ENCODE measurements around the gene ARF6. TPM values are rescaled to one million over a fixed set of nuclear protein-coding genes. Genes with fewer than 3 reads are reported as not detected.
A peak's percentile ranks its signal among the peaks of the same experiment; 100 is the strongest.
"Not testable (repeated sequence)": the region's sequence is repeated elsewhere in the genome, so short reads cannot be mapped to it uniquely, and the experiment has no call there.

Gene ARF6
- total RNA-seq, 1 experiment from 2014 or later, result 63.2 TPM

GRCh38 chr14:49868720-49869114, 24.2 kb upstream of the ARF6 start:
- Histone ChIP-seq H3K4me1 (ENCODE audit: control insufficient read depth, insufficient read depth, low read length) (peaks cover 20% of the 10 kb centered on the region), H3K27me3 (ENCODE audit: control insufficient read depth, insufficient read depth, low read length) (no peaks in the 10 kb centered on the region), H3K36me3 (ENCODE audit: control insufficient read depth, insufficient read depth, low read length) (no peaks in the 10 kb centered on the region), H3K27ac (ENCODE audit: low read length) (peak overlapping the region; percentile 89), H3K4me3 (ENCODE audit: low read depth in 2 of 2, low read length in 2 of 2) (peak overlapping the region; percentile 48 to 65), H3K9me3 (ENCODE audit: control insufficient read depth, insufficient read depth, low read depth, low read length) (no peaks in the 10 kb centered on the region)
- TF ChIP-seq CTCF (IDR thresholded peaks at IDR 0.05), result no peak
- no peak for TF ChIP-seq SIN3A (IDR thresholded peaks at IDR 0.05; ENCODE audit: borderline replicate concordance, insufficient read depth, low read depth, low read length)
- TF ChIP-seq POLR2AphosphoS5 (IDR thresholded peaks at IDR 0.05; ENCODE audit: low read depth, low read length), result no peak; the same call in 1 of the 2 replicates
- TF ChIP-seq TCF7L2 (IDR thresholded peaks at IDR 0.05; ENCODE audit: low read depth, low read length), result no peak
- TF ChIP-seq REST (IDR thresholded peaks at IDR 0.05; ENCODE audit: insufficient read depth in 1 of 2, low read depth in 2 of 2, low read length in 1 of 2), result no peak
- ATAC-seq (no peak), DNase-seq (ENCODE audit: low read depth, low spot score) (no peak)
- ChIA-PET CTCF (interaction anchor here (0.6 kb wide), 1 partner anchor 65 kb away, joined by 5 read pairs; no protein-coding TSS in a partner anchor), POLR2A (interaction anchor here (0.6 to 1.0 kb wide), 3 partner anchors 16 to 29 kb away, joined by 3 to 7 read pairs (median 4); partner anchors contain the start of gene ARF6)
- intact Hi-C loops (cut with micrococcal nuclease; ENCODE audit: unreplicated experiment), result no loop called here
- BruUV-seq (replicated peaks), result no TSS peak
- in situ Hi-C loops (cut with HindIII; ENCODE audit: low pct_unique_long_range_greater_than_20kb, low sequenced_read_pairs), result no loop called here

GRCh38 chr14:49870908-49871307, 22.0 kb upstream of the ARF6 start:
- ChIA-PET POLR2A (no interaction called here), CTCF (no interaction called here)
- Histone ChIP-seq H3K4me3 (ENCODE audit: low read depth in 2 of 2, low read length in 2 of 2) (no peak overlapping the region), H3K9me3 (ENCODE audit: control insufficient read depth, insufficient read depth, low read depth, low read length) (no peaks in the 10 kb centered on the region), H3K4me1 (ENCODE audit: control insufficient read depth, insufficient read depth, low read length) (peaks cover 9% of the 10 kb centered on the region; the same call in 1 of the 2 replicates), H3K36me3 (ENCODE audit: control insufficient read depth, insufficient read depth, low read length) (no peaks in the 10 kb centered on the region), H3K27me3 (ENCODE audit: control insufficient read depth, insufficient read depth, low read length) (no peaks in the 10 kb centered on the region), H3K27ac (ENCODE audit: low read length) (no peak overlapping the region; the same call in 1 of the 2 replicates)
- DNase-seq (ENCODE audit: low read depth, low spot score) (no peak), ATAC-seq (no peak)
- no peak for TF ChIP-seq SIN3A (IDR thresholded peaks at IDR 0.05; ENCODE audit: borderline replicate concordance, insufficient read depth, low read depth, low read length)
- TF ChIP-seq REST (IDR thresholded peaks at IDR 0.05; ENCODE audit: insufficient read depth in 1 of 2, low read depth in 2 of 2, low read length in 1 of 2), result no peak
- no peak for TF ChIP-seq TCF7L2 (IDR thresholded peaks at IDR 0.05; ENCODE audit: low read depth, low read length)
- no peak for TF ChIP-seq POLR2AphosphoS5 (IDR thresholded peaks at IDR 0.05; ENCODE audit: low read depth, low read length)
- no peak for TF ChIP-seq CTCF (IDR thresholded peaks at IDR 0.05)
- no TSS peak for BruUV-seq (replicated peaks)
- in situ Hi-C loops (cut with HindIII; ENCODE audit: low pct_unique_long_range_greater_than_20kb, low sequenced_read_pairs), result no loop called here
- intact Hi-C loops (cut with micrococcal nuclease; ENCODE audit: unreplicated experiment), result no loop called here

- BruUV-seq (replicated peaks); H3K4me3 ChIP-seq (ENCODE audit: low read depth in 2 of 2, low read length in 2 of 2); CTCF ChIA-PET; H3K9me3 ChIP-seq (ENCODE audit: control insufficient read depth, insufficient read depth, low read depth, low read length); H3K4me1 ChIP-seq (ENCODE audit: control insufficient read depth, insufficient read depth, low read length); in situ Hi-C loops (cut with HindIII; ENCODE audit: low pct_unique_long_range_greater_than_20kb, low sequenced_read_pairs); ATAC-seq; H3K27ac ChIP-seq (ENCODE audit: low read length); DNase-seq (ENCODE audit: low read depth, low spot score); H3K36me3 ChIP-seq (ENCODE audit: control insufficient read depth, insufficient read depth, low read length); H3K27me3 ChIP-seq (ENCODE audit: control insufficient read depth, insufficient read depth, low read length); intact Hi-C loops (cut with micrococcal nuclease; ENCODE audit: unreplicated experiment); POLR2A ChIA-PET: not testable (repeated sequence)
These were observed 19.3 kb upstream of the ARF6 start for GRCh38 chr14:49873548-49873947.

All from Panc1 (cell line).